H1 (cell line): ENCODE data around the gene SH3PXD2B. TPM values are rescaled to one million over a fixed set of nuclear protein-coding genes. Genes with fewer than 3 reads are reported as not detected.

Experiments
- CTCF ChIA-PET: fragments of 300-600 bp; sonication (Branson Sonifier 250); formaldehyde crosslinking; loops from one replicate; lab custom pipeline; 2021; ENCODE audit not compliant: partially characterized antibody; lab: Charles Lee
- POLR2A ChIA-PET: fragments of 300-600 bp; sonication (Branson Sonifier 250); formaldehyde crosslinking; loops from one replicate; lab custom pipeline; 2021; ENCODE audit warnings: inconsistent platforms; ENCODE audit not compliant: partially characterized antibody; lab: Charles Lee
- DNase-seq, 2 experiments: peaks; one replicate each; pipeline versions ENCODE4 v3.0.0 to v3.0.0-alpha.2; 2010 to 2022; ENCODE audit warnings: low spot score in 2 of 2, low read depth in 1 of 2, mixed read lengths in 1 of 2
- FAIRE-seq: peaks from 2 replicates; lab custom pipeline; 2011; peaks lifted over from hg19 to GRCh38; lab: Jason Lieb, UNC
- H2AFZ ChIP-seq: 2 replicates; pipeline ENCODE4 v1.8.1; 2012; ENCODE audit warnings: low read length, inconsistent platforms
- H2AK5ac ChIP-seq: 2 replicates; pipeline ENCODE4 v1.6.1; 2013; ENCODE audit warnings: low read depth, low read length
- H2BK120ac ChIP-seq: replicated peaks from 2 replicates; pipeline ENCODE3; 2013; ENCODE audit warnings: low read depth, low read length, inconsistent platforms
- H2BK12ac ChIP-seq: 2 replicates; pipeline ENCODE4 v1.6.1; 2013; ENCODE audit warnings: low read depth, low read length
- H2BK15ac ChIP-seq: 2 replicates; pipeline ENCODE4 v1.6.1; 2013; ENCODE audit warnings: low read length
- H2BK20ac ChIP-seq: 2 replicates; pipeline ENCODE4 v1.6.1; 2013; ENCODE audit warnings: low read length
- H2BK5ac ChIP-seq: 2 replicates; pipeline ENCODE4 v1.6.1; 2013; ENCODE audit warnings: low read depth, low read length
- H3K14ac ChIP-seq: 2 replicates; pipeline ENCODE4 v1.6.1; 2013; ENCODE audit warnings: inconsistent platforms; ENCODE audit not compliant: insufficient read length
- H3K18ac ChIP-seq: 2 replicates; pipeline ENCODE4 v1.6.1; 2013; ENCODE audit warnings: low read length; ENCODE audit errors: extremely low read depth
- H3K23ac ChIP-seq: 2 replicates; pipeline ENCODE4 v1.6.1; 2013; ENCODE audit warnings: inconsistent platforms; ENCODE audit not compliant: insufficient read length
- H3K23me2 ChIP-seq: 2 replicates; pipeline ENCODE4 v1.6.1; 2013; ENCODE audit warnings: low read depth, low read length
- H3K27ac ChIP-seq: 2 replicates; pipeline ENCODE4 v1.6.1; 2011; ENCODE audit warnings: low read depth, low read length, inconsistent platforms
- H3K27me3 ChIP-seq, 4 experiments: replicated peaks in 1 of 4; 1 replicate in 1 of 4; 2 replicates in 3 of 4; pipeline versions ENCODE4 v1.6.1 to v1.8.1; 2011 to 2013; ENCODE audit warnings: low read length in 3 of 4, mild to moderate bottlenecking in 3 of 4, inconsistent platforms in 2 of 4, mixed read lengths in 2 of 4, moderate library complexity in 1 of 4; ENCODE audit not compliant: control insufficient read depth in 3 of 4, insufficient read depth in 3 of 4; ENCODE audit errors: extremely low read depth in 1 of 4
- H3K36me3 ChIP-seq, 4 experiments: 2 replicates each; pipeline versions ENCODE4 v1.6.1 to v1.8.1; 2011 to 2013; ENCODE audit warnings: mild to moderate bottlenecking in 4 of 4, low read length in 3 of 4, moderate library complexity in 2 of 4, control low read depth in 1 of 4, inconsistent platforms in 1 of 4; ENCODE audit not compliant: insufficient read depth in 4 of 4, control insufficient read depth in 2 of 4
- H3K4ac ChIP-seq: replicated peaks from 2 replicates; pipeline ENCODE3; 2013; ENCODE audit warnings: low read length, low read depth, mixed read lengths, inconsistent platforms; ENCODE audit not compliant: insufficient read length
- H3K4me1 ChIP-seq, 4 experiments: replicated peaks in 1 of 4; 1 replicate in 1 of 4; 2 replicates in 3 of 4; pipeline versions ENCODE4 v1.6.1 to v1.8.1; 2011 to 2013; ENCODE audit warnings: low read length in 3 of 4, inconsistent platforms in 2 of 4, mixed read lengths in 1 of 4; ENCODE audit not compliant: insufficient read depth in 4 of 4, control insufficient read depth in 3 of 4
- H3K4me2 ChIP-seq, 2 experiments: 2 replicates each; pipeline versions ENCODE4 v1.6.1 to v1.8.1; 2011 to 2013; ENCODE audit warnings: low read depth in 2 of 2, low read length in 2 of 2, control low read depth in 1 of 2, inconsistent platforms in 1 of 2, mild to moderate bottlenecking in 1 of 2; ENCODE audit not compliant: insufficient read depth in 1 of 2
- H3K4me3 ChIP-seq, 4 experiments: fragments of 200-600, 300-600 bp in 1 of 4; sonication (generic), shearing (Covaris generic), sonication (Bioruptor Twin) in 1 of 4; 2 replicates each; pipeline versions ENCODE4 v1.5.1 to v1.8.1; 2011 to 2016; ENCODE audit warnings: low read length in 4 of 4, low read depth in 3 of 4, control low read depth in 2 of 4, inconsistent platforms in 2 of 4, mild to moderate bottlenecking in 2 of 4, mixed read lengths in 1 of 4, moderate library complexity in 1 of 4; ENCODE audit not compliant: insufficient read depth in 2 of 4; ENCODE audit errors: extremely low read depth in 1 of 4
- H3K56ac ChIP-seq: replicated peaks from 2 replicates; pipeline ENCODE3; 2013; ENCODE audit warnings: low read depth, mild to moderate bottlenecking, mixed read lengths, low read length, inconsistent platforms; ENCODE audit not compliant: insufficient read length
- H3K79me1 ChIP-seq: 2 replicates; pipeline ENCODE4 v1.6.1; 2013; ENCODE audit warnings: low read depth, low read length, control low read depth
- H3K79me2 ChIP-seq, 2 experiments: 2 replicates each; pipeline versions ENCODE4 v1.6.1 to v1.8.1; 2012 to 2013; ENCODE audit warnings: low read length in 2 of 2, mild to moderate bottlenecking in 2 of 2, inconsistent platforms in 1 of 2; ENCODE audit not compliant: insufficient read depth in 2 of 2, control insufficient read depth in 1 of 2
- H3K9ac ChIP-seq, 4 experiments: replicated peaks in 1 of 4; 1 replicate in 1 of 4; 2 replicates in 3 of 4; pipeline versions ENCODE4 v1.6.1 to v1.8.1; 2011 to 2013; ENCODE audit warnings: low read depth in 3 of 4, low read length in 3 of 4, control low read depth in 2 of 4, mild to moderate bottlenecking in 2 of 4, moderate library complexity in 2 of 4, inconsistent platforms in 1 of 4; ENCODE audit errors: extremely low read depth in 1 of 4
- H3K9me3 ChIP-seq, 2 experiments: 2 replicates each; pipeline versions ENCODE4 v1.6.1 to v1.8.1; 2012 to 2013; ENCODE audit warnings: mild to moderate bottlenecking in 2 of 2, moderate library complexity in 2 of 2, control low read depth in 1 of 2, inconsistent platforms in 1 of 2, low read depth in 1 of 2, low read length in 1 of 2, mixed read lengths in 1 of 2; ENCODE audit not compliant: insufficient read depth in 2 of 2
- H4K20me1 ChIP-seq, 2 experiments: replicated peaks in 1 of 2; 2 replicates each; pipeline versions ENCODE3 to v1.8.1; 2011 to 2013; ENCODE audit warnings: inconsistent platforms in 2 of 2, low read length in 2 of 2, mild to moderate bottlenecking in 1 of 2; ENCODE audit not compliant: insufficient read depth in 2 of 2, control insufficient read depth in 1 of 2
- H4K5ac ChIP-seq: 2 replicates; pipeline ENCODE4 v1.6.1; 2013; ENCODE audit warnings: low read length, low read depth, mixed read lengths, inconsistent platforms; ENCODE audit not compliant: insufficient read length
- H4K8ac ChIP-seq: 2 replicates; pipeline ENCODE4 v1.8.0; 2013; ENCODE audit warnings: mild to moderate bottlenecking, moderate library complexity, low read length, inconsistent platforms; ENCODE audit not compliant: insufficient read depth; ENCODE audit errors: extremely low read depth
- H4K91ac ChIP-seq: replicated peaks from 2 replicates; pipeline ENCODE3; 2013; ENCODE audit warnings: low read length, mixed read lengths, inconsistent platforms; ENCODE audit not compliant: insufficient read length
- CBX8 ChIP-seq: fragments of 300-800, 300-1000 bp; sonication (generic); IDR thresholded peaks from 2 replicates; pipeline ENCODE4 v1.7.1; 2016; ENCODE audit warnings: low read depth, low read length, borderline replicate concordance
- CTBP2 ChIP-seq: IDR thresholded peaks from 2 replicates; pipeline ENCODE4 v1.7.0; 2011; ENCODE audit warnings: borderline replicate concordance, mild to moderate bottlenecking, moderate library complexity, mixed read lengths, low read length; ENCODE audit not compliant: insufficient read depth, insufficient read length
- GABPA ChIP-seq: IDR thresholded peaks from 2 replicates; pipeline ENCODE4 v1.6.1; 2011; ENCODE audit warnings: mild to moderate bottlenecking, low read length, moderate library complexity, borderline replicate concordance; ENCODE audit not compliant: insufficient read depth
- MAFK ChIP-seq: IDR thresholded peaks from 2 replicates; pipeline ENCODE4 v1.6.1; 2012; ENCODE audit warnings: low read depth, mild to moderate bottlenecking, improper control_type of control experiment, low read length
- SP4 ChIP-seq: IDR thresholded peaks from 2 replicates; pipeline ENCODE4 v1.6.1; 2012; ENCODE audit warnings: low read length, inconsistent platforms
- TCF12 ChIP-seq: IDR thresholded peaks from 2 replicates; pipeline ENCODE4 v1.6.1; 2011; ENCODE audit warnings: low read depth, mild to moderate bottlenecking, low read length
- ZNF274 ChIP-seq: IDR thresholded peaks from 2 replicates; pipeline ENCODE4 v1.7.0; 2012; ENCODE audit warnings: low read length, borderline replicate concordance; ENCODE audit errors: extremely low read depth
- WGBS, 2 experiments: shearing (Covaris generic) in 1 of 2; methylation state at CpG; one replicate each; pipeline versions ENCODE4 v1.1.6 to v1.1.7; 2013 to 2015; ENCODE audit warnings: low lambda C conversion rate in 2 of 2, mixed read lengths in 2 of 2, inconsistent platforms in 1 of 2, low coverage in 1 of 2, missing lambda C conversion rate in 1 of 2; ENCODE audit not compliant: insufficient replicate concordance in 2 of 2, insufficient coverage in 1 of 2, insufficient read length in 1 of 2; ENCODE audit errors: extremely low coverage in 1 of 2, missing lambda C conversion rate in 1 of 2; 5-methylcytosine and 5-hydroxymethylcytosine counted together
- polyA plus RNA-seq, 7 experiments: library from polyadenylated mRNA; depleted of rRNA in 3 of 7; stranded (reverse) in 5 of 7; unstranded in 2 of 7; fragments of >200 nt in 5 of 7; fragments of 200-250 nt in 2 of 7; gene quantifications; 1 replicate in 5 of 7; 2 replicates in 1 of 7; 4 replicates in 1 of 7; pipeline versions ENCODE4 v1.2.1 to v1.2.3, GENCODE V29; 2011 to 2013; ENCODE audit warnings: missing spikeins in 2 of 7, mixed read lengths in 2 of 7
- total RNA-seq: library from RNA; stranded (reverse); fragmentation: NEBNext Ultra II Directional; extraction: Animal tissue kit (Norgen Biotek cat#: 25700); gene quantifications from 2 replicates; pipeline ENCODE4 v1.2.1, GENCODE V29; 2021
- TF ChIP-seq, protein P1 (sequence below): IDR thresholded peaks from 2 replicates; pipeline ENCODE4 v1.6.1; 2012; ENCODE audit warnings: inconsistent platforms

The SH3PXD2B gene
- total and polyA plus RNA-seq, 2 of the 8 experiments (the other 6 are each of a cell fraction or from before 2014, with no cell fraction given): 32.9 to 72.9 TPM

DNA sequence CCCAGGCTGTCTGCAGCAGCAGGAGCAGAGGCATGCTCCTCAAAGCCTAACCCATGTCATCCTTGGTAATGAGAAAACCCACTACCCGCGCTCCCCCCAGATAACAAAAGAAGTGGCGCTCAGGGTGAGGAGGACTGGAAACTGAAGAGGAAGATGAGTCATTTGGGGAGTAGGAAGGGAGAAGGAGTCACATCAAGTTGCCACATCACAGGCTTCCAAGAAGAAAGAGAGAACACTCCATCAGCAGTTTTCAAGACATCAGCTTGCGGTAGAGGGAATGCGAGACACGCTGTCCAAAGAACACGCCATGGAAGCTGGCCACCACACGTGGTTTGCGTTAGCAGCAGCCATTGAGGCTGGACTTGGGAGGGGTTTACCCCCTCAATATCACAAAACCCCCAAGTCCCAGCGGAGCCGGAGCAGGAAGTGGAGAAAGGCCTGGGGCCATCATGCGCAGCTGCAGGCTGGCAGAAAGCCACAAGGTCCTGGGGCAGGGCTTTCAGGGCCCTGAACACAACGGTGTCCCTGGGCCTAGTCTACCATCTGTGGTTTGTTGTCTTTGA, 41.5 kb downstream of the SH3PXD2B start:
- POLR2A ChIA-PET: interaction anchor here (0.9 kb wide), 1 partner anchor 8 kb away, joined by 3 read pairs; no protein-coding TSS in a partner anchor
- H3K23me2 ChIP-seq: no peaks in the 10 kb centered on the region
- no peak overlapping the region for H3K4ac ChIP-seq
- H2BK20ac ChIP-seq: no peak overlapping the region
- 0 out of 2 replicates have a peak overlapping the region, but pooled peaks have one; percentile 14 for H2BK5ac ChIP-seq
- no peak overlapping the region for H4K91ac ChIP-seq
- H2AK5ac ChIP-seq: no peak overlapping the region
- no peak for FAIRE-seq
- H4K8ac ChIP-seq: no peak overlapping the region
- no peaks in the 10 kb centered on the region for H3K79me2 ChIP-seq
- H2BK120ac ChIP-seq: no peak overlapping the region
- no peak overlapping the region for H3K27ac ChIP-seq
- no peak overlapping the region for H3K4me2 ChIP-seq
- CTCF ChIA-PET: interaction anchor here (0.5 to 1.6 kb wide), 3 partner anchors 11 to 43 kb away, joined by 3 to 4 read pairs (median 3); no protein-coding TSS in a partner anchor
- TF ChIP-seq ZNF274 (no peak), TCF12 (no peak), SP4 (no peak), MAFK (no peak), CBX8 (no peak), CTBP2 (no peak), GABPA (no peak)
- TF ChIP-seq, protein P1, sequence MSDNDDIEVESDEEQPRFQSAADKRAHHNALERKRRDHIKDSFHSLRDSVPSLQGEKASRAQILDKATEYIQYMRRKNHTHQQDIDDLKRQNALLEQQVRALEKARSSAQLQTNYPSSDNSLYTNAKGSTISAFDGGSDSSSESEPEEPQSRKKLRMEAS: no peak
- H3K56ac ChIP-seq: no peak overlapping the region
- H2BK12ac ChIP-seq: no peak overlapping the region
- no peak overlapping the region for H2AFZ ChIP-seq
- no peaks in the 10 kb centered on the region; a peak in 1 of 7 replicates for H3K4me1 ChIP-seq
- H3K14ac ChIP-seq: no peak overlapping the region
- H3K9ac ChIP-seq: no peak overlapping the region
- H3K23ac ChIP-seq: no peak overlapping the region
- H3K36me3 ChIP-seq: peaks cover 0 to 5% (median under 1%) of the 10 kb centered on the region in 4 experiments; a peak in 3 of 8 replicates
- no peak overlapping the region for H3K4me3 ChIP-seq
- no peak for DNase-seq
- peaks cover 3 to 12% of the 10 kb centered on the region in 2 experiments for H4K20me1 ChIP-seq
- no peaks in the 10 kb centered on the region for H3K9me3 ChIP-seq
- no peak overlapping the region for H4K5ac ChIP-seq
- no peak overlapping the region for H2BK15ac ChIP-seq
- no peaks in the 10 kb centered on the region for H3K27me3 ChIP-seq
- H3K18ac ChIP-seq: no peak overlapping the region
- peaks cover 4% of the 10 kb centered on the region for H3K79me1 ChIP-seq
- 95% methylated on average over 13 of the region's 13 CpGs; no CpG with 5 or more reads in 1 of the 2 experiments for WGBS, 2 experiments
